ENCODE measurements around the gene TEDC1. TPM values are rescaled to one million over a fixed set of nuclear protein-coding genes. Genes with fewer than 3 reads are reported as not detected.
"Not testable (repeated sequence)": the region's sequence is repeated elsewhere in the genome, so short reads cannot be mapped to it uniquely, and the experiment has no call there.

The TEDC1 gene
- total RNA-seq, 1 donor from 2014 or later: 9.3 TPM

DNA sequence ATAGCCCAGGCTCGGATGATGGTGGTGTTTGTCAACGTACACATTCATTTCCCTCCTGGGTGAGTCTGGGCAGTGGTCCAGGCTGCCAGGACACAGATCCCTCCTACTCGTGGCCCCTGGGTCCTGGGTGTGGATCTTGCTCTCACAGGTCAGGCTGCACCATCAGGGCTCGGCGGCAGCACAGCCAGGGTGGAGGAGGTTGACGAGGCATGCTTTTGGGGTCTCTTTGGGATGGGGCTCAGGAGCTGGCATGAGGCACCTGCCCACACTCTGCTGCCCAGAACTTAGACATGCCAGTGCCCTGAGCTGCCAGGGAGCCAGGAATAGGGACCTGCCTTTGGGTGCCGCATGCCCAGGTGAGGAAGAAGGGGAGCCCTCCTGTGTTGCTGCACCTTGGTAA lies 45.0 kb downstream of the TEDC1 start:
- DNase-seq (ENCODE audit: low read depth): no peak

DNA sequence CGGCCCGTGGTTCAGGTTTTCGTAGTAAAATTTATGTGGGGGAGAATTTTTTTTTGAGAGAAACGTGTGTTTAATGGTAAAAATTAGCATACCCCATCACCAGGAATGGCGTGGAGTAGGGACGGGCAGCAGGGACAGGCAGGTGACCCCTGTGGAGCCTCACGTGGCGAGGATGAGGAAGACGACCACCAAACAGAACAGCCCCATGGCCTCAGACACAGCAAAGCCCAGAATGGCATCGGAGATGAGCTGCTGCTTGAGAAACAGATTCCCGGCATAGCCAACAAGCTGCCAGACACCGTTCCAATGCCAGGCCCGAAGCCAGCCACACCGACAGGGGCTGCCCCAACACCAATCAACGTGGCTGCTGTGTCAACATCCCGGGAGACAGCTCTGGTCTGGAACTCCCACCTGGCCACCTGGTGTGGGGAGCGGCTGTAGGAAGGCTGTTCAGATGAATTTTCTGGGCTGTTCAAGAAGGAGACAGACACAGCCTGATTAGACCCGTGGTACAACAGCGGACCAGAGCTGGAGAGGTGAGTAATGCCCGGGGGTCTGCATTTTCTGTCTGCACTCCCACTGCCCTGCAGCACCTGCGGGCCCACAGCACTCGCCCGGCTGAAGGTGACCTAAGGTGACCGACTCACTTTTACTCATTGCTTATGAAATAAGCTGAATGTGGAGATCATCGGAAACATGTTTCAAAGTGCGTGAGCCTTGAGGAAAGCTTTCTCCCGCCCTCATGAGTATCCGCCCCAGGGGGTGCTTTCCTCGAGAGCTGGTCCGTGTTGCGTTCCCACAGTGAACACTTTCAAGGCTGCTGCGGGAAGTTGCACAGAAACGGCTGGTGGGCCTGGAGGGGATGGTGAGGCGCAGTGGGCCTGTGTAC lies 45.9 kb downstream of the TEDC1 start:
- DNase-seq (ENCODE audit: low read depth): no peak

DNA sequence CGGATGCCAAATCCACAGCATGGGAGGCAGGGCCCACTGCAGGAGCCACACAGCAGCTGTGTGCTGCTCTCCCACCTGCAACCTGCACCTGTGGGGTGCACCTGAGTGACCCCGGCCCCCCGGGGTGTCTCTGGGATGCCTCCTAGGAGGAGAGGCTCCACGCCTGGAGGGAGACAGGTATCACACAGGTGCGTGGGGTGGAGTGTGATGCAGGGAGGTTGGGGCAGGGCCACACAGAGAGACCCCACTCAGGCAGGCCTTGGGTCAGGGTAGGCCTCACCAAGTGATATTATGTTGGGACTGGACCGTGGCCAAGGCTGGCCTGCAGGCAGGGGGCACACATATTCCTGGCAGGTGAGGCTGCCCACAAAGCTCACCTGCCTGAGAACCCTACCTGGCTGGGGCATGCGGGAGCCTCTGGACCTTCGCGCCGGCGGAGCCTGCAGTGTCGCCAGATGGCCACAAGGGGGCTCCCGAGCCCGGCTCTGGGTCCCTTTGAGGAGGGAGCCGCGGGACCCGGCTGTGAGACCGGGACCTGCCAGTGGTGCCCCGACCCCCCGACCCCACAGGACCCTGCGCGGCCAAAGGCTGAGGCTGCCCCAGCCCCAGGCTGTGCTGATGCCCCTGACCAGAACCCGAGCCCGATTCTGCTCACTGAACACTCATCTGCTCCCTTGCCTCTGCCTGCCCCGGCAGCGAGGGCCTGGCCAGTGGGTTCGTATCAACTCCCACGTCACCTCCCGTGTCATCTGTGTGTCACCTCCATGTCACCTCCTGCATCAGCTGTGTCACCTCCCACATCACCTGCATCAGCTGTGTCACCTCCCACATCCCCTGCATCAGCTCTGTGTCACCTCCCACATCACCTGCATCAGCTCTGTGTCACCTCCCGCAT lies 46.8 kb downstream of the TEDC1 start:
- DNase-seq (ENCODE audit: low read depth): peak; percentile 30

DNA sequence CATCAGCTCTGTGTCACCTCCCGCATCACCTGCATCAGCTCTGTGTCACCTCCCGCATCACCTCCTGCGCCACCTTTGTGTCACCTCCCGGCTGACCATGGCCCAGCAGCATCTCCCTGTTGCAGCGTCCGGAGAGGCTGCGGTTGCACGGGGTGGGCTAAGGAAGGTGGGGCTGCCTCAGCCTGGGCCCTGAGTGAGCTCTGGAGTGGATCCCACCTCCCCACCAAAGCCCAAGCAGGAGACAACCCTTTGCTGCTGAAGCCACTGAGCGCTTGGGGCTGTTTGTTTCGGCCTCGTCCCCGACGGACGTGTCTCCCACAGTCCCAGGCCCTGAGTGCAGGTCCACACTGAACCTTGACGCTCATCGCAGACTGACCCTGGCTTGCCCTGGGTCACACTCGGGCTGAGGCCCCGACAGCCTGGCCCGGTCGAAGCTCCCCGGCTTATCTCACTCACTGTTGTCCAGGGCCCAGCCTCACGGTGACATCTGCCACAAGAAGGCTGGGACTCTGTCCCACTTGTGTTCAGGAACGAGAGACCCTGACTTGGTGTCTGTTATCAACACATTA lies 47.5 kb downstream of the TEDC1 start:
- DNase-seq (ENCODE audit: low read depth): no peak

DNA sequence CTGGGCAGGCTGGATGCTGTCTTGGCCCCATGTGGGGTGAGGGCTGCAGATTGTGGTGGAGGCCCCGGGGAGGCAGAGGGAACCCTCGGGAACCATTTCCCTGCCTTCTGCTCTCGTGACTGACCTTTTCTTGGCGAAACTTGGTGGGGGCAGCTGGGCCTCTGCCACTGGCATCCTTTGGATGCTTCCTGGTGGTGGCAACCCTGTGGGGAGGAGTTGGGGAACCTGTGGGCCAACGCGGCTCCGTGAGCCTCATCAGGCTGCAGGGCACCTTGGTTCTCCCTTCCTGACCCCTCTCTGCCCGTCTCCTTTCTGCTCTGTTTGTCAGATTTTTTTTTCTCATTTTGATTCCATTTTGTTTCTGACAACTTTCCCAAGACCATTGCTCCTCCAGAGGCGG lies 49.8 kb downstream of the TEDC1 start:
- no peak for DNase-seq (ENCODE audit: low read depth)

DNA sequence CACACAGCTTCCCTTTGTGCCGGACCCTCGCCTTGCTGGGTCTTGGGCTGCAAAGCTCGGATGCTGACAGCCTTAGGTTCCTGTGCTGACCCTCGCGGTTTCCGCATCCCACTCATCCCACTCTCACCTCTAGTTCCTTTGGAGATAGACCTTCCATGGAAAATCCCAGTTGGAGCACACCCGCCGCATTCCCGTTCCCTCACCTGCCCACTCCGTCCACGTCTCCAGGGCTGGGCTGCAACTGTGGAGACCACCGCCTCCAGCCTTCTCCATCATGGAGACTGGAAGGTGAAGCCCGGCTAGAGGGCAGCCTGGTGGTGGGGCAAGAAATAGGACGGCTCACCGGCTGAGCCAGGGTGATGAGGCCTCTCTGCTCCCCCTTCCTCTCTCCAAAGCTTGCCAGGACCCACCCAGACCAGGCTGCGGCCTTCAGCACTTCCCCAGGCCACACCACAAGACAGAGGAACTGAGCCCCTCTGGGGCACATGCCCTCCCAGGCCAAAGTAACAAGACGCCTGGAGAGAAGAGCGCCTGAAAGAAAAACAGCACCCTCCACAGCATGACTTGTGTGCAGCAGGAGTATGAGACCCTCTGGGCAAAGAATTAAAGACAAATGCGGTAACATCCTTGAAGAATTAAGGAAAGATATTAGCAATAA lies 50.3 kb downstream of the TEDC1 start:
- DNase-seq (ENCODE audit: low read depth): no peak

DNA sequence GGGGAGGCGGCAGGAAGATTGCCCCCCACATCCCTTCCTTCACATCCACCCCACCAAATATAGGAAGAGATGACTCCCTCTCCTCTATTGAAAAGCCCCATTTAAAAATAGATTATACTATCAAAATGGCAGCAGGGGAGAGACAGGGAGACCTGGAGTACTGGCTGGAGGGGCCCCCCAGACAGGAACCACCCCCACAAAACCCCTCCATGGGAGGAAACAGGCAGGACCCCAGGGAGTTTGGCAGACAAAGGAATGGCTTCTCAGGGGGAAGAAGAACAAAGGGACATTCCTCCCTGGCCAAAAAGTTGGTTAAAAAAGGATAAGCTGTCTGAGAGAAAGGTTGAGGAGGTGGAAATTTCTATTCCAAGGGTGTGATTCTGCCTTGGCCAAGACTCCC lies 54.6 kb downstream of the TEDC1 start:
- DNase-seq (ENCODE audit: low read depth): not testable (repeated sequence)

DNA sequence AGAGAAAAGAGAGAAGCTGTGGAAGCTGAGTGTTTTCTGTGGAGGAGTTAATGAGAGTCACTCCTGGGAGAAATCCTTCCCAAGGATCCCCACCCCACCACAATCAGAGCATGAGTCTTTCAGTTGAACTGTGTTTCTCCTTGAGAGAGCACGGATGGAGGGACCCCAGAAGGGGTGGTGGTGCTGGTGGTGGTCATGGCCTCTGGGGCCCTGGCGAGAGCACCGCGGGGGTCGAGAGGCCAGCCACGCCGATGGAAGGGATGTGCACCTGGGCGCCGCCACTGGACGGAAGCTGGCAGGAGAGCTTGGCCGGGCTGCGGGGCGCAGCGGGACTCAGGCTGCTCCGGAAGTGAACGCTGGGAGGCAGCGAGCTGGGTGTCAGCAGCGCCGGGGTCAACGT lies 55.4 kb downstream of the TEDC1 start:
- not testable (repeated sequence) for DNase-seq (ENCODE audit: low read depth)

DNA sequence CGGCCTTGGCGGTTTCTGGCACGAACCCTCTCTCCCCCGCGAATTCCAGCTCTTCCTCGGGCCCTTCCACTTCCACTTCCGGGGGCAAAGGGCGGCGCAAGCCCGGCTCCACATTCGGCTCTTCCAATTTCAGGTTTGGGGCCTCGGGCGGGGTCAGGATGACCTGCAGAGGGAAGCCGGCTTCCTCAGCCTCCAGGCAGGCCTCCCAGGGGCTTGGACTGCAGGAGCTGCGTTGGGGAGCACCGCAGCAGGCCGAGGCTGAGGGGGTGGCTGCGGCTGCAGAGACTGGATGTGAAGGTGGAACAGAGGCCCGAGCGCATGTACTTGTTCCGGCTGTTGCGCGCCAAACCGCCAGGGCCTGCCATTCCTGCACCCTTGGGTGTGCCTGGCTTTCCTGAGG lies 56.0 kb downstream of the TEDC1 start:
- DNase-seq (ENCODE audit: low read depth): not testable (repeated sequence)

DNA sequence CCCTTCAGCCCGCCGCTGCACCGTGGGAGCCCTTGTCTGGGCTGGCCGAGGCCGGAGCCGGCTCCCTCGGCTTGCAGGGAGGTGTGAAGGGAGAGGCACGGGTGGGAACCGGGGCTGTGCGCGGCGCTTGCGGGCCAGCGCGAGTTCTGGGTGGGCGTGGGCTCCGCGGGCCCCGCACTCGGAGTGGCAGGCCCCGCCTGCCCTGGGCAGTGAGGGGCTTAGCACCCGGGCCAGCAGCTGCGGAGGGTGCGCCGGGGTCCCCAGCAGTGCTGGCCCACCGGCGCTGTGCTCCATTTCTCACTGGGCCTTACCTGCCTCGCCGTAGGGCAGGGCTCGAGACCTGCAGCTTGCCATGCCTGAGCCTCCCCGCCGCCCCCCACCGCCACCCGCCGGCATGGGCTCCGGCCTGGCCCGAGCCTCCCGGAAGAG lies 56.7 kb downstream of the TEDC1 start:
- no peak for DNase-seq (ENCODE audit: low read depth)

Other genes starting within 250 kb of the TEDC1 start
- gene BTBD6, start 242.7 kb upstream of the TEDC1 start, total RNA-seq: 117 and 167 TPM in 2 replicates
- gene BRF1, start 190.2 kb upstream of the TEDC1 start, total RNA-seq: 80.5 and 147 TPM in 2 replicates
- gene PACS2, start 176.5 kb upstream of the TEDC1 start, total RNA-seq: 240 and 302 TPM in 2 replicates
- 0.10 and 0.32 TPM in 2 replicates for gene TEX22, start 92.7 kb upstream of the TEDC1 start, total RNA-seq
- 44.0 and 50.9 TPM in 2 replicates for gene MTA1, start 71.4 kb upstream of the TEDC1 start, total RNA-seq
- gene CRIP2, start 16.4 kb upstream of the TEDC1 start, total RNA-seq: 586 and 856 TPM in 2 replicates
- 0.99 and 2.6 TPM in 2 replicates for gene CRIP1, start 4.4 kb upstream of the TEDC1 start, total RNA-seq
- 3.9 and 5.3 TPM in 2 replicates for gene TMEM121, start 35.3 kb downstream of the TEDC1 start, total RNA-seq